MG63 (cell line): ENCODE data around the gene TIGD7. TPM values are rescaled to one million over a fixed set of nuclear protein-coding genes. Genes with fewer than 3 reads are reported as not detected.

ENCODE experiments used
- DNase-seq: peaks from one replicate; pipeline ENCODE4 v3.0.0-alpha.2; 2020
- H3K27me3 ChIP-seq: fragments of 250-450 bp; sonication (Bioruptor Pico); 2 replicates; pipeline ENCODE4 v1.5.1; 2020; ENCODE audit warnings: mild to moderate bottlenecking, moderate library complexity
- H3K36me3 ChIP-seq: fragments of 250-450 bp; sonication (Bioruptor Pico); 2 replicates; pipeline ENCODE4 v1.5.1; 2020; ENCODE audit warnings: mild to moderate bottlenecking, moderate library complexity
- H3K4me3 ChIP-seq: fragments of 250-450 bp; sonication (Bioruptor Pico); 2 replicates; pipeline ENCODE4 v1.5.1; 2020; ENCODE audit warnings: mild to moderate bottlenecking, moderate library complexity
- H3K9me3 ChIP-seq: fragments of 250-450 bp; sonication (Bioruptor Pico); 2 replicates; pipeline ENCODE4 v1.5.1; 2020; ENCODE audit warnings: mild to moderate bottlenecking, moderate library complexity
- total RNA-seq: library from RNA; depleted of rRNA; stranded (reverse); fragments of >200 nt; shearing (Covaris generic); gene quantifications from 2 replicates; pipeline ENCODE4 v1.2.3, GENCODE V29; 2014; ENCODE audit warnings: low replicate concordance; rRNA removed

TIGD7 gene
- total RNA-seq, 1 experiment from 2014 or later, result 5.2 TPM

DNA sequence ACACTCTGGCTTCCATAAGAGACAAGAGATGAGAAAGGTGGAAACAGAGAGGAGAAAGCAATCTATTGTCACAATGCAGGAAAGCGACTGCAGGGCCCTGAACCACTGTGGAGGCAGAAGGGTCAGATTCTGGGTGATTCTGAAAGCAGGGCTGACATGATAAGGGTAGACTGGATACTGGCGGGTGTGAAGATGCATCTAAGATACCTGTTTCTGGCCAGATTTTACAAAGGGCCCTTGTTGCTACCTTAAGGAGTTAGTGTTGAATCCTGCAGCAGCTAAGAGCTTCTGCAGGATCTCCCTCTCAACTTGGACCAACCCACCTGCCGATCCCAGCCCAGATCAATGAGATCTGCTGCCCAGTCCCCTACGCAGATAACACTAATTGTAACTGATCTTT, 42.7 kb downstream of the TIGD7 start:
- Histone ChIP-seq H3K36me3 (no peaks in the 10 kb centered on the region), H3K27me3 (no peaks in the 10 kb centered on the region), H3K9me3 (no peaks in the 10 kb centered on the region; the same call in 1 of the 2 replicates), H3K4me3 (no peak overlapping the region)
- no peak for DNase-seq

DNA sequence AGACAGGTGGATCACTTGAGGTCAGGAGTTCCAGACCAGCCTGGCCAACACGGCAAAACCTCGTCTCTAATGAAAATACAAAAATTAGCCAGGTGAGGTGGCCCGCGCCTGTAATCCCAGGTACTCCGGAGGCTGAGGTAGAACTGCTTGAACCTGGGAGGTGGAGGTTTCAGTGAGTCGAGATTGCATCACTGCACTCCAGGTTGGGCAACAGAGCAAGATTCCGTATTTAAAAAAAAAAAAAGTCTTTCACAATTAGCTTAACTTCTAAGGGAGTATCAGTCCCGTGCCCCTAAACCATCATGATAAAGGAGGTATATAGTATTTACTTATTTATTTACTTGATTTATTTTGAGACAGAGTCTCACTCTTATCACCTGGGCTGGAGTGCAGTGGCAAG, 45.4 kb downstream of the TIGD7 start:
- Histone ChIP-seq H3K4me3 (no peak overlapping the region), H3K36me3 (no peaks in the 10 kb centered on the region), H3K27me3 (no peaks in the 10 kb centered on the region), H3K9me3 (no peaks in the 10 kb centered on the region; the same call in 1 of the 2 replicates)
- DNase-seq, result no peak

DNA sequence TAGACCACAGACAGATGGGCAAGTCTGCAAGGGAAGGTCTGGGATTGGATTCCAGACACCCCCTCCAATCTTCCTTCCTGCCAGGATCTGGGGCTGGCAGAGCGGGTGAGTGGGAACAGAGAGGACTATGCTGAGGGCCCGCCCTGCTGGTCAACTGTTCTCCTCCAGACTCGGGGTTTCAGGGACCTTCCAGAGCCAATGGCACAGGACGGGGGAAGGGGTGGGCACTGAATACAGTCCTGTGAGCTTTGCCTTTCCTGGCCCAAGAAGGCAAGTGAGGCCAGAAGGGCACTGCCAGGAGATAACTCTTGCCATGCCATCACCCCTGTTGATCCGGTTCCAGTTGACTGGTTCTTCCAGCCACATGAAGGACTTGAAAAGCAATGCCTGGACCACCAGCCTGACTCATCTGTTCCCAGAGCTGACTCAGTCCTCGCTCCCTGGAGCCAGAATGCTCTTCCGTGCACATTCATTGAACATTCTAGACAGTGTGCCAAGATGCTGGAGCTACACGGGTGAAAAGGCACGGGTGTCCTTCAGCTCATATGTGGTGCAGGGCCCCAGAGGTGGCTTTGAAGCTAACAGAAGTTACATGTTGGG, 48.3 kb downstream of the TIGD7 start:
- Histone ChIP-seq H3K27me3 (no peaks in the 10 kb centered on the region), H3K36me3 (no peaks in the 10 kb centered on the region), H3K9me3 (no peaks in the 10 kb centered on the region), H3K4me3 (no peak overlapping the region)
- peak; percentile 86 for DNase-seq

DNA sequence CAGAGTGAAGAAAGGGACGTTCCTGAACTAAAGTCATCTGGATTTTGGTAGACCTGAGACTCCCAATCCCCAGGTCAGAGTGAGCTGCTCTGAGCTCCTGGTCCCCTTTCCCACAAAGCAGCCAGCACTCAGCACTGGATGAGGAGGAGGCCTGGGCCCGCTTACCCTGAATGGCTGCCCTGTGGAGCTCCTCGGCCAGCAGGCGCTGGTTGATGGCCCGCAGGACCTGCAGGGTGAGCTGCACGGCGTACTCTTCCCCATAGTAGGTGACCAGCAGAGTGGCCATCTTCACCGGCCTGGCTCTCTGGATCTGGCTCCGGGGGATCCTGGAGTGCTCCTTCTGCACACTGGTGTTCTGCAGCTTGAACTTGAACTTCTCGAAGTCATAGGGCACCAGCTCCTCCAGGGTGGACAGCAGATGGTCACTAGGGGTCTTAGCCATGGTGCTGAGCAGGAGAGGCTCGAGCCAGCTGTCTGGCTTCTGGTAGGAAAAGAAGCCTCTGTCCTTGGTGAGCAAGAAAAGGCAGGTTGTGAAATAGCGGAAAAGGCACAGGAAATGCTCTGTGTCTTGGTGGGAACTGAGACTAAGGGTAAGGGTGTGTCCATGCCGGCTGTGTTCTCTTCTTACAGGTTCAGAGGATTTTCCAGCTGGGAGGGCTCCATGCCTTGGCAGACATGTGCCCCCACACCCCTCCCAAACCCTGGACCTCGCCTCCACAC, 48.9 kb downstream of the TIGD7 start, which contains the start of gene MEFV:
TSS of gene MEFV (minus strand) at position 488 of the 720 bp plus-strand sequence. CDS start at position 442, 46 bp downstream.
- no peak for DNase-seq
- H3K4me3 ChIP-seq, result no peak within 1 kb of the TSS
- H3K27me3 ChIP-seq, result no peaks in the 10 kb centered on the region
- no peaks in the 10 kb centered on the region for H3K36me3 ChIP-seq
- H3K9me3 ChIP-seq, result no peaks in the 10 kb centered on the region

DNA sequence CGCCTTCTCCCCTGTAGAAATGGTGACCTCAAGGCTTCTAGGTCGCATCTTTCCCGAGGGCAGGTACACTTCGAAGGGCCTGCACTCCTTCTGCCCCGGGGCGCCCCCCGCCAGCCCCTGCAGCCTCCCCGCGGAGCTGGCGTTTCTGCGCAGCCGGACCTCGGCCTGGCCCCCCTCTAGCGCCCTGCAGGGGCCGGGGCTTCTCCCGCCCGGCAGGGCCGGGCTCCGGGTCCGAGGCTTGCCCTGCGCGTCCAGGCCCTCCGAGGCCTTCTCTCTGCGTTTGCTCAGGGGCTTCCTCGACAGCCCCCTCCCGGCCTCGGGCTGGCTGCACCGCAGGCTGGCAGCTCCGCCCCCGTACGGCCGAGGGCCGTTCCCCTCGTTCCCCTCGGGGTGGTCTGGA, 50.9 kb downstream of the TIGD7 start:
- Histone ChIP-seq H3K27me3 (no peaks in the 10 kb centered on the region), H3K9me3 (no peaks in the 10 kb centered on the region), H3K4me3 (no peak overlapping the region), H3K36me3 (no peaks in the 10 kb centered on the region)
- DNase-seq, result no peak

DNA sequence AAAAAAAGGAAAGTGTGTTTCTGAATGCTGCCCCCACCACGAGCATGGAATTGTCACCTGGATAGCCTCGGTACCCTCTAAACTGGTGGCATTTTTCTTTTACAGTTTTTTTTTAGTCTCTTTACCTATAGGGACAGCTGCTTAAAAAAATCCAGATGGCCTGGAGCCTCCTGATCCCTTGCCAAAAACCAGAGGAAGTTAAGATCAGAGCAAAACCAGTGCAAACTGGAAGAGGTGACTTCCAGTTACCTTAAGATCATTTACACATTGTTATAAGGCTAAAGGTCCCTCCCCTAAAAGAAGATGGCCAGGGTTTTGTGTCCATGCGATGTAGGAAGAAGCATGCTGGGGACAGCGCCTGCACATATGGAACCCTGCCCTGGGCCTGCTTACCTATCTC, 52.3 kb downstream of the TIGD7 start:
- no peaks in the 10 kb centered on the region for H3K27me3 ChIP-seq
- no peak overlapping the region for H3K4me3 ChIP-seq
- no peak for DNase-seq

DNA sequence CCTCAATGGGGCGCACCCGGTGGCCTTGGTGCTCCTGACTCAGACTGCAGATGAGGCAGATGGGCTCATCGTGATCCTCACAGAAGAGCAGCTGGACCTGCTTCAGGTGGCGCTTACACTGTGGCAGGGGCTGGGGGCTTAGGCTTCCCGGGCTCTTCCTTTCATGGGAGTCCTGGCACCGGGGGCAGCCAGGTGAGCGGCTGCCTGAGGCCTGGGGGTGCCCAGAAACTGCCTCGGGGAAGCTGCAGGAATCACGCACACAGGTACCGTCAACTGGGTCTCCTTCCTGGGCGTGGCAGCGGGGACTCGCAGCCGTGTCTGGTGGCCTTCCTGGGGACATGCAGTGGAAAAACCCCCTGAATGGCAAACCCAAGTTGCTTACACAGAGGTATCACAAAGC, 55.8 kb downstream of the TIGD7 start:
- no peaks in the 10 kb centered on the region for H3K27me3 ChIP-seq
- no peaks in the 10 kb centered on the region for H3K9me3 ChIP-seq
- no peak overlapping the region for H3K4me3 ChIP-seq
- H3K36me3 ChIP-seq, result no peaks in the 10 kb centered on the region
- DNase-seq, result no peak

More for the DNA sequence above, 52.3 kb downstream of the TIGD7 start:
- Histone ChIP-seq H3K36me3 (no peaks in the 10 kb centered on the region), H3K9me3 (no peaks in the 10 kb centered on the region)

DNA sequence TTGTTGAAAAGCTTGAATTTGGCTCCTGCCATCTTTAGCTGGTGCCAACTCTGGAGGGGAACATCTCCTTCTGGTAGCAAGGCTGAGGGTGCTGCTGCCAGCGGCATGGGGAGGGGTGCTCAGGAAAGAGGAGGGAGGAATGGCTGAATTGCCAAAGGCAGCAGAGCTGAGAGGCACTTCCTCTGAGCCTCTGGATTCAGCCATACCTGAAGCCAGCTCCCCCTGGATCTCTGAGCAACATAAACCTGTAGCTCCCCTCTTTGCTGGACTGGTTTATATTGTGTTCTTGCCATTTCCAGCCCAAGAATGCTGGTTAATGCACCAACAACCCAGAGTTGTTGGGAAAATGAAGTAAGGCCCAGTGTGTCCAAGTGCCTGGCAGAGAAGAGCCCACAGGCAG, 56.2 kb downstream of the TIGD7 start:
- Histone ChIP-seq H3K36me3 (no peaks in the 10 kb centered on the region), H3K27me3 (no peaks in the 10 kb centered on the region), H3K4me3 (no peak overlapping the region), H3K9me3 (no peaks in the 10 kb centered on the region)
- no peak for DNase-seq

Other genes with a start within 250 kb of the TIGD7 start
- gene IL32, start 239.8 kb downstream of the TIGD7 start, total RNA-seq, result 4.4 and 11.5 TPM in 2 replicates
- gene ZSCAN10, start 206.1 kb downstream of the TIGD7 start, total RNA-seq, result not detected in 2 replicates
- 15.5 and 22.6 TPM in 2 replicates for gene ZNF205, start 192.8 kb downstream of the TIGD7 start, total RNA-seq
- 2.8 and 11.9 TPM in 2 replicates for gene ZNF213, start 170.4 kb downstream of the TIGD7 start, total RNA-seq
- not detected in 2 replicates for gene OR1F1, start 117.2 kb downstream of the TIGD7 start, total RNA-seq
- 3.4 and 5.8 TPM in 2 replicates for gene ZNF200, start 70.3 kb downstream of the TIGD7 start, total RNA-seq
- gene MEFV, start 48.8 kb downstream of the TIGD7 start, total RNA-seq, result 0.07 TPM in 1 of 2 replicates, not detected in the other
- gene ZNF263, start 21.9 kb downstream of the TIGD7 start, total RNA-seq, result 48.3 and 74.7 TPM in 2 replicates
- 13.7 and 20.3 TPM in 2 replicates for gene ZNF75A, start 67 bp upstream of the TIGD7 start, total RNA-seq
- not detected in 2 replicates for gene OR2C1, start 50.5 kb upstream of the TIGD7 start, total RNA-seq
- 10.2 and 17.0 TPM in 2 replicates for gene ZSCAN32, start 95.6 kb upstream of the TIGD7 start, total RNA-seq
- 19.4 and 22.6 TPM in 2 replicates for gene ZNF174, start 95.8 kb upstream of the TIGD7 start, total RNA-seq
- 0.03 and 0.62 TPM in 2 replicates for gene ZNF597, start 138.1 kb upstream of the TIGD7 start, total RNA-seq
- 14.3 and 16.3 TPM in 2 replicates for gene NAA60, start 138.2 kb upstream of the TIGD7 start, total RNA-seq
- gene C16orf90, start 190.1 kb upstream of the TIGD7 start, total RNA-seq, result not detected in 2 replicates
- 13.7 and 34.4 TPM in 2 replicates for gene CLUAP1, start 195.6 kb upstream of the TIGD7 start, total RNA-seq